ENCODE data around the gene MFSD2A. TPM values are rescaled to one million over a fixed set of nuclear protein-coding genes. Genes with fewer than 3 reads are reported as not detected.
A peak's percentile ranks its signal among the peaks of the same experiment; 100 is the strongest.
"Not testable (repeated sequence)": the region's sequence is repeated elsewhere in the genome, so short reads cannot be mapped to it uniquely, and the experiment has no call there.

Gene MFSD2A
- total RNA-seq, 1 experiment from 2014 or later: 3.0 TPM

DNA sequence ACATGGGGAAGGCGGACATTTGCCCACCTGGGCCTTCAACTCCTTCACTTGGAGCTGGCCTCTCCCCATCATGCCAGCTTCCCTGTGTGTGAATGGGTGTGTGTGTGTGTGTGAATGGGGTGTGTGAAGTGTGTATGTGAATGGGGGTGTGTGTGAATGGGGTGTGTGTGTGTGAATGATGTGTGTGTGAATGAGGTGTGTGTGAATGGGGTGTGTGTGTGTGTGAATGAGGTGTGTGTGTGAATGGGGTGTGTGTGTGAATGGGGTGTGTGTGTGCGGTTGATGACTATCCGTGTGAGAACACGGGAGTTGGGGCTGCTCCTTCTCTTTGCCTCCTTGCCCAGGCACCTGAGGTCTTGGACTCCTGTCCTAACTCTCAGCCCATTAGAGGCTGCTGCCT is 9.6 kb downstream of the MFSD2A start:
- DNase-seq (ENCODE audit: extremely low read depth, low read depth): no peak

- no peak for DNase-seq (ENCODE audit: extremely low read depth, low read depth)
These were observed 10.1 kb downstream of the MFSD2A start for GRCh38 chr1:39965044-39965443.

DNA sequence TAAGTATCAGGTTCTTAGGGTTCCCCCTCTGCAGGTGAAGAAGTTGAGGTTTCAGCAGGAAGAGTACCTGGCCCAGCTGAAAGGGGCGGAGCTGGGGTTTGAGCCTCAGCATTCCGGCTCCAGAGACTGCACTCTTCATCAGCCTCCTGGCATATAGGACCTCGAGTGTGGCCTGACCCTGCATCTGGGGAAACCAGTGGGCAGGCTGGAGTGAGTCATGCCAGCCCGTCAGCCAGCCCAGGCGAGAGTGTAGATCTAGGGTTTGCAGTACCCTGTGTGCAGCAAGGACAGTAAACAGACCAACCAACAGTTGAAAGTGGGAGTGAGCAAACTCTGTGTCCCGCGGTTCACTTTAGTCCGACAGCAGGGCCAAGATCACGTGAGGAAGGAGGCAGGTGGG is 14.1 kb downstream of the MFSD2A start:
- no peak for DNase-seq (ENCODE audit: extremely low read depth, low read depth)

DNA sequence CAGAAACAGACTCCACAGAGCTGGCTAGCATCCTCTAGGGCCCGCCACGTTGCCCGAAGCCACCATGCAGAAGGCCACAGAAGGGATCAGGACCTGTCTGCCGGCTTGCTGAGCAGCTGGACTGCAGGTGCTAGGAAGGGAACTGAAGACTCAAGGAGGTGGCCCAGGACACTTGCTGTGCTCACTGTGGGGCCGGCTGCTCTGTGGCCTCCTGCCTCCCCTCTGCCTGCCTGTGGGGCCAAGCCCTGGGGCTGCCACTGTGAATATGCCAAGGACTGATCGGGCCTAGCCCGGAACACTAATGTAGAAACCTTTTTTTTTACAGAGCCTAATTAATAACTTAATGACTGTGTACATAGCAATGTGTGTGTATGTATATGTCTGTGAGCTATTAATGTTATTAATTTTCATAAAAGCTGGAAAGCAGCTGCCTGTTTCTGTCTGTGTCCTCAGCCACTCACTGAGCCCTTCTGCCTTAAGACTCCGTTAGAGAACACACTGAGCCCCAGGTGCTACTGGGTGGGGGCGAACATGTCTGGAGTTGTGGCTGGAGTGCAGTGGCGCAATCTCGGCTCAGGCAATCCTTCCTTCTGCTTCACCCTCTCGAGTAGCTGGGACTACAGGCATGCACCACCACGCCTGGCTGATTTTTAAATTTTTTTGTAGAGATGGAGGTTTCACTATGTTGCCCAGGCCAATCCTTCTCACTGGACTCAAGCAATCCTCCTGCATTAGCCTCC is 14.8 kb downstream of the MFSD2A start:
- no peak for DNase-seq (ENCODE audit: extremely low read depth, low read depth)

DNA sequence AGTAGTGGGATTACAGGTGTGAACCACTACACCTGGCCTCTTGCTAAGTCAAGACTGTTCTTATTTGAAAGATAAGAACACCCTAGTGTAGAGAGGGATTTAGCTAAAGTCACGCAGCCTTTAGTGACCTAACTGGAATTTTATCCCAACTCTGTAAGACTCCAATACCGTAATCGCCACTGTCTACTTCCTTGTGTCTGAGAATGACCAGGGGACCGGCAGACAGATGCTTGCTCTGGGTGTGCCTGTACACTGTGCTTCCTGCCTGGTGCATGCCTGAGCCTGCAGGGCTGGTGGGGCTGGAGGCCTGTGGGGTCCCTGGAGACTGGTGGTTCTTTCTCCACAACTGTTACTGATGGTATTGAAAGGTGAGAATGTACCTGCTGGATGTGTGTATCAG is 15.3 kb downstream of the MFSD2A start:
- DNase-seq (ENCODE audit: extremely low read depth, low read depth): no peak

DNA sequence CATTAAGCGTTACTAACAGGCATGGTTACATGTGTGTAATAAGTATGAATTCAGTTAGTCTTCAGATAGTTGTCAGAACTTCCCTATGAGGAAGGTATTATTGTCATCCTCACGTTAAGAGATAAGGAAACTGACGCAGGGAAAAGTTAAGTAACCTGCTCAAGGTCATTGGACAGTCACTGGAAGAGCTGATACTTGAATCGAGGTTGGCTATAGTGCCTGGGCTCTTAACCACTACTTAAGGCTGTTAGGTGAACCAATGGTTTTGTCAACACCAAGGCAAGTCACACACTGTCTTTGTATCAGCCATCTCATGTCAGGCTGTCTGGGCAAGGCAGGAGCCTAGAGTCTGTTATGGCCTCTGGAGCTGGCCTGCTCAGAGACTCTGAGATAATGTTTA is 16.2 kb downstream of the MFSD2A start:
- DNase-seq (ENCODE audit: extremely low read depth, low read depth): no peak

DNA sequence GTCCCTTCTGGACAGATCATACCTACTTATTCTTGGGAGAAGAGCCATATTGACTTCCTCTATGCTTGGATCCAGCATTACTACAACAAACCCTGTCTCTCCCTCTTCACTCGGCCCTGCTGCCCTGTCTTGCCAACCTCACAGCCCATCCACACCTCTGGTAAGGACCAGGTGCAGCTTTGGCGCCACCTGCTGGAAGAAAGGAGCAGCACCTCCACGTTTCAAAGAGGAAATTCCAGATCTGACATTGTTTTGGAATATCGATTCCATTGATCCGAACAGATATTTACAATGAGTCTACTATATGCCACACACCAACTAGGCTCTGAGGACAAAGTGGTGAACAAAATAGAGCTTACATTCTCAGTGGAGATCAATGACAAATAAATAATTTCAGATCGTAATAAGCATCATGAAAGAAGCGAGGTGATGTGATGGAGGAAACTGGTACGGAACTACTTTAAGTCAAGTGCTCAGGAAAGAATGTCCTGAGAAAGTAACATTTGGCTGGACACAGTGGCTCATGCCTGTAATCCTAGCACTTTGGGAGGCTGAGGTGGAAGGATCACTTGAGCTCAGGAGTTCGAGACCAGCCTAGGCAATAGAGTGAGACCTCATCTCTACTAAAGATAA is 18.7 kb downstream of the MFSD2A start:
- peak; percentile 46 for DNase-seq (ENCODE audit: extremely low read depth, low read depth)

DNA sequence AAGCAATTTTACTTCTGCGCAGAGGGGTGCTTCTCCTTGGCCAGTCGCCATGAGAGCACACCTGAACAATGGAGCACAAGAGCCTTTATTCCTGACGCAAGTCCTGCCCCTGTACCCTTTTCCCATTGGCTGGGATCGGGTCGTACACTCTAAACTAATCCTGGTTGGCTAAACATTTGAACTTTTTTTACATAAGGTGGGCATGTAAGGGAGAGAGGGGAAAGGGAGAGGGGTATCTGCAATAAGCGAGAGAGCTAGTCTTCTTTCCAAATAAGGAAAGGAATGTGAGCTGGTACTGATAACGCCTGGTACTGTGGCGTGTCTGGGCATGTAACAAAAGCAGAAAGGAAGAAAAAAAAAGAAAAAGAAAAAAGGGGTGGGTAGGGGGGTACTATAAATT is 21.8 kb downstream of the MFSD2A start:
- DNase-seq (ENCODE audit: extremely low read depth, low read depth): no peak

GRCh38 chr1:39977202-39977601 is 22.3 kb downstream of the MFSD2A start:
- DNase-seq (ENCODE audit: extremely low read depth, low read depth): no peak

DNA sequence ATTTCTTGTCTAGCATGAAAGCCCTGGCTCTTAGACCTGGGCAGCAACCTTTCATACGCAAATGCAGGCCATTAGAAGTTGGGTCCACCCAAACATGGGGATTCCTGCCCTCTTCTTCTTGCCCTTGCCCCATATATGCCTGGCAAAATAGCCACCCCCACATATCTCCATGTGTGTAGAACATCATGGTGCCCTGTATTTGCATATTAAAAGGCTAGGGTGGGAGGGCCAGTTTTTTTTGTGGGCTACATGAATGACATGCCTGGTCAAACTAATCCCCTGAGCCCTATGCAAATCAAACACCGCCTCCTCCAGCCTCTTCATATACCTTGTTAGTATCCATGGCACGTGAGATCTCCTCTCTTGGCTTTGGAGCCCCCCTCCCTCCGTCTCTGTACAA is 24.7 kb downstream of the MFSD2A start:
- no peak for DNase-seq (ENCODE audit: extremely low read depth, low read depth)

DNA sequence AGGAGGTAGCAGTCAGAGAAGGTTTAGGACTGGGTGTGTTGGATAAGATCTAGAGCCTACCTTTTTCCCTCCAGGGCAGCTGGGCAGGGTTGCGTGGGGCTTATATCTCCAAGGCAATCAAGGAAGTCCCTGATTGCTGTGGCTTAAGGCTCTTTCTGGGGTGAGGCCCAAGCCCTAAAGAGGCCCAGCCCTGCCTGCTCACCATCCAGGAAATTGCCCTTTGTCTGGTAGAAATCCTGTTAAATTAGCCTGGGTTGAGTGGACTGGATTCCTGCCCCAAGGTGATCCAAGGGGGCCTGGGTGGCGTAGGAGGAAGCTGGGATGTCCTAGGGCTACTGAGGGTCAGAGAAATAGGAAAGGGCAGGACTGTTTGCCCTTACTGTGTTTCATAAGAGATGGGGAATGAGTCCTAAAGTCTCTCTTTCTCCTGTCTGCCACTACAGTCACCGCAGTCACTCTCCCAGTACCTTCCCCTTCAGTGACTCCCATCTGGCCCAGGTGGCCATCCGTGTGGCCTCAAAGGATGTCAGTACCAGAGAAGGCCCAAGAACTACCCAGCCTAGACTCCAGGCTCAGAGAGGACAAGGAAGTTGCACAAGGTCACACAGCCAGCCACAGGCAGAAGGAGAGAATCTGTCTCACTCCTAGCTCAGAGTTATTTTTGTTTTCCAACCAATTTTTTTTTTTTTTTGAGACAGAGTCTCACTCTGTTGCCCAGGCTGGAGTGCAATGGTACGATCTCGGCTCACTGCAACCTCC is 25.8 kb downstream of the MFSD2A start:
- DNase-seq (ENCODE audit: extremely low read depth, low read depth): no peak

DNA sequence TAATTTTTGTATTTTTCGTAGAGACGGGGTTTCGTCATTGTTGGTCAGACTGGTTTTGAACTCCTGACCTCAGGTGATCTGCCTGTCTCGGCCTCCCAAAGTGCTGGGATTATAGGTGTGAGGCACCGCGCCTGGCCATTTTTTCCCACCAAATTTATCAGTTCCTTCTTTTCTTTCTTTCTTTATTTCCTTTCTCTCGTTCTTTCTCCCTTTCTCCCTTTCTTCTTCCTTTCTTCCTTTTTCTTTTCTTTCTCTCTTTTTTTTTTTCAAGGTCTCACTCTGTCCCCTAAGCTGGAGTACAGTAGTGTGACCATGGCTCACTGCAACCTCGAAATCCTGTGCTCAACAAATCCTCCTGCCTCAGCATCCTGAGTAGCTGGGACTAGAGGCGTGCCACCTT is 26.4 kb downstream of the MFSD2A start:
- no peak for DNase-seq (ENCODE audit: extremely low read depth, low read depth)

- DNase-seq (ENCODE audit: extremely low read depth, low read depth): no peak
These were observed 27.0 kb downstream of the MFSD2A start for GRCh38 chr1:39981945-39982344.

DNA sequence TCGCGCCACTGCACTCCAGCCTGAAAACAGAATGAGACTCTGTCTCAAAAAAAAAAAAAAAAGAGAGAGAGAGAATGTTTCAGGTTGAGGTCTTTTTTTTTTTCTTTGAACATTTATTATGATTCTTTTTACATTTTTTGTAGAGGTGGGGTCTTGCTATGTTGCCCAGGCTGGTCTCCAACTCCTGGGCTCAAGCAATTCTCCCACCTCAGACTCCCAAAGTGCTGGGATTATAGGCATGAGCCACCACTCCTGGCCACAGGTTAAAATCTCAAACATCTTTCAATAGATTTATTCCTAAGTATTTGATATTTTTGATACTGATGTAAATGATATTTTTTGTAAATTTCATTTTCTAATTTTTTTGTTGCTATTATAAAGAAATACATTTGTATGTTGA is 29.5 kb downstream of the MFSD2A start:
- not testable (repeated sequence) for DNase-seq (ENCODE audit: extremely low read depth, low read depth)

- no peak for DNase-seq (ENCODE audit: extremely low read depth, low read depth)
These were observed 30.0 kb downstream of the MFSD2A start for GRCh38 chr1:39984951-39985350.

DNA sequence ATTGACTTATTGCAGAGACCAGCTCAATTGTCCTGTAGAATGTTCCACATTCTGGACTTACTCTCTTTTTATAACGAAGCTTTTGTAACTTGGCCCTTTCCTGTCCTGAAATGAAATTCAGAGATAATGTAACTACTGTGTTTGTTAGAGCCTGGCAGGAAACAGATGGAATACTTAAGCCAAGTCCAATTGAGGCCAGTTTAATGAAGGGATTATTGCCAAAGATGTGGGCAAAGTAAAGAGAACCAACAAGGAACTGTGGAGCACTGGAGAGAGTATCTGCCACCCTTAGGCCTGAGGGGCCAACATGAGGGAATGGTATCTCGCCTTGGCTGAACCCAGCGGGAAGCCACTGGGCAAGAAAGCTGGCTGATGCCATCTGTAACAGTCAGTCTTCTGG is 32.9 kb downstream of the MFSD2A start:
- no peak for DNase-seq (ENCODE audit: extremely low read depth, low read depth)

DNA sequence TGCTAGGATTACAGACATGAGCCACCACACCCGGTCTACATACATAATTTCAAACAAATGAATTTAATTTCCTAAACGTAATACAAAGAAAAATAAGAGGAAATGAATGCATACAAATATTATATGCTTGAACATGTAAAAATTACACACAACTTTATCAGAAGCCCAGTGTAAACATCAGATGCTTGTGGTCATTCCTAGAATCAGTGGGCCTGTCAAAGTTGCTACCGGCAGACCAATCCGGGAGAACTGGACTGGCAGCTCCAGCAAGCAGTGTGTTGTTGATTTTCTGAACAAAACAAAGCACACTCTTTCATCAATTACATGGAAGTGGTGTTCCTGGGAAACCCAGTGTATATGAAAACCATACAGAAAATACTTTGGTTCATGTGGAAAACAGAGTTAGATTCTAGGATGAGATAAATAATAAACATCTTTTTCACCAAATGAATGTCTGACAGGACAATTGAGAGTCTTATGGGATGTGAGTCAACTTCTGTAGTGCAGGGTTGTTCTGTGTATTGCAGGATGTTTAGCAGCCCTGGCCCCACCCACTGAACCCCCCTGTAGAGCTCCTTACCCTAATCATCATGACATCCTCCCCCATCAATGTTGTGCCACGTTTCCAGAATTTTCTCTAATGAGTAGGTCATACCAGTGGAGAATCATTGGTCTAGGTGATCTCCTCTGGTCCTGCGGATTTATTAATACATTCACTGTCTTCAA is 33.8 kb downstream of the MFSD2A start:
- no peak for DNase-seq (ENCODE audit: extremely low read depth, low read depth)

DNA sequence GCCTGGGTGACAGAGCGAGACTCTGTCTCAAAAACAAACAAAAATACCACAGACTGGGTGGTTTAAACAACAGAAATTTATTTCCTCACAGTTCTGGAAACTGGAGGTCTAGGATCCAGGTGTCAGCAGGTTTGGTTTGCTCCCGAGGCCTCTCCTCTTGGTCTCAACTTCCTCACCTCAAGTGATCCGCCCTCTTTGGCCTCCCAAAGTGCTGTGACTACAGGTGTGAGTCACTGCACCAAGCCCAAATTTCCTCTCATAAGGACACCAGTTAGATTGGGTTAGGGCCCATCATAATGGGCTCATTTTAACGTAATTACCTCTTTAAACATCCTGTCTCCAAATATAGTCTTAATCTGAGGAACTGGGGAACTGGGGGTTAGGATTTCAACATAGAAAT is 35.5 kb downstream of the MFSD2A start:
- no peak for DNase-seq (ENCODE audit: extremely low read depth, low read depth)

- no peak for DNase-seq (ENCODE audit: extremely low read depth, low read depth)
These were observed 37.3 kb downstream of the MFSD2A start for GRCh38 chr1:39992234-39992633.

DNA sequence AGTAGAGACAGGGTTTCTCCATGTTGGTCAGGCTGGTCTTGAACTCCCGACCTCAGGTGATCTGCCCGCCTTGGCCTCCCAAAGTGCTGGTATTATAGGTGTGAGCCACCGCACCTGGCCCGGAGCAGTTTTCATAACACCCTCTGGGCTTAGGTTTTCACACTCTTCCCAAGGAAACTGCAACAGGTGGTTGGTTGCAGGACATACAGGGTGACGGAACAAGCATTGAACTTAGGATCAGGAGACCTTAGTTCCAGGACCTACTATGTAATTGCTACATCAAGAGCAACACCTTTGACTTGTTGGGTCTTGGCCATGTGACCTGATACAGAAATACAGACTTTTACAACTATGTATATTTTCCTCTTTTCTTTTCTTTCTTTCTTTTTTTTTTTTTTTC is 37.9 kb downstream of the MFSD2A start:
- DNase-seq (ENCODE audit: extremely low read depth, low read depth): no peak

- DNase-seq (ENCODE audit: extremely low read depth, low read depth): no peak
These were observed 41.0 kb downstream of the MFSD2A start for GRCh38 chr1:39995973-39996393.
